ENCODE results near the gene MAP6.
"Not testable (repeated sequence)": the region's sequence is repeated elsewhere in the genome, so short reads cannot be mapped to it uniquely, and the experiment has no call there.

MAP6 gene

DNA sequence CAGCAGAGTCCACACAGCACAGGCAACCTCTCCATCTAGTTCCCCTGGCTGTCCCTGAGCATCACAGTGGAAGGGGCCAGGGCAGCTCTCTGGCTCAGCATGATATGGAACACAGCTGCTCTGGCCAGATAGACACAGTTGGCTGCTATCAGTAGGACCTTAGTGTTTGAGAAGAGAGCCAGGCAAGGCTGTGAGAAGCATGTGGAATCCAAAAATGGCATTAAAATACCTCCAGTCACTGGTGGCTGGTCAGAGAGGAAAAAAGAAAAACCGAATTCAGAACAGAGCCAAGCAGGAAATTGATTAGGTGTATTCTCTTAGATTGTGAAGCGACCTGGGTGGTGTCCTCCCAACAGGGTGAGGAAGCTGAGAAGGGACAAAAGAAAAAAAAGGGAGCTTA lies 78.9 kb downstream of the MAP6 start:
- DNase-seq: no peak

DNA sequence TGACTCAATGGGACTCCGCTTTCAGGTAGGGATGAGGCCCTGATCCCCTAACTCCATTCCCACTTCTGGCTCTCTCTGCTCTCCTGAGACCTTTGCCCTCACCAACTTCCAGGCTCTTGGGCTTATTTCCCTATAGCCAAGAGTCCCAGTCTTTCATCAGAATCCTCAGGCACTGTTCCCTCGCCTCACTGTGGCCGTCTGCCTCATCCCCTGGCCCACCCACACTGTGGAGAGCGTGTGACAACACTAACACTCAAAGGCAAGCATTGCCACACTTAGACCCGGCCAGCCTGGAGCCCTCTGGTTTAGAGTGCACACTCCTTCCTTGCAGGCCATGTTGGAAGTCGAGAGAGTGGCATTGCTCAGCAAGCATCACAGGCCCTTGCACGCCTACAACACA lies 79.8 kb downstream of the MAP6 start:
- DNase-seq: no peak

DNA sequence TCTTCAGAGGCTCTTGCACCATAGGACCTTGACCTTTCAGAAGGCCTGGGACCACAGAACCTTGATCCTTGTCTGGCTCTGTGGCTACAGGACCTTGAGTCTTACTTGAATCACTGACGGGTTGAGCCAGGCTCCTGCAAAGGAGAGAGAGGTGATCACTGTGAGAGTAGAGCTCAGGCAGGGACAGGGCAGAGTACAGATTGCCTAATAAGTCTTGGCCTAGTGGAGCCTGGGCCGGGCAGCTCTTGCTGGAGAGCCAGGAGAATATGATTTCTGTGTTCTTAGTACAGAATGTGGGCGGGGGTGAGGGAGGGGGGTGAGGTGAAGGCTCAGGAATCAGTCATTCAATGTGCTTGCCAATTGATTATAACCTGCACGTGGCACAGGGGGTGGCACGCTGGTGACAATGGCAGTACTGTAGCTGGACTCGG lies 80.8 kb downstream of the MAP6 start:
- no peak for DNase-seq

DNA sequence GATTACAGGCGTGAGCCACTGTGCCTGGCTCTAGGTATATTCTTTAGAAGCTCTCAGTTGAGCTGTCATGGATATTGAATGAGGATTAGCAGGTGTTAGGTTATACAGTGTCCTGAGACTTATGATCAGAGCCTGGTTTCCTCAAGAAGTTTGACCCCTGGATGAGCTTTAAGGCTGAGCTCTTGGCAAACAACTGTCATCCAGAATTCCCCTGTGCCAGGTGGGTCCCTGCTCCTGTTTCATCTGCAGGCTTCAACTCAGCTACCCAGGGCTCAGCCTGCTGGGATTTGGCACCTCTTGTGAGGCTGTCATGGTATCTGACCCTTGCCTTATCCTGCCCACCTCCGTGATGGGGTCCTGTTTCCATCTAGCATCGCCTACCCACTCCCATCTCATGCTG lies 82.4 kb downstream of the MAP6 start:
- no peak for DNase-seq

DNA sequence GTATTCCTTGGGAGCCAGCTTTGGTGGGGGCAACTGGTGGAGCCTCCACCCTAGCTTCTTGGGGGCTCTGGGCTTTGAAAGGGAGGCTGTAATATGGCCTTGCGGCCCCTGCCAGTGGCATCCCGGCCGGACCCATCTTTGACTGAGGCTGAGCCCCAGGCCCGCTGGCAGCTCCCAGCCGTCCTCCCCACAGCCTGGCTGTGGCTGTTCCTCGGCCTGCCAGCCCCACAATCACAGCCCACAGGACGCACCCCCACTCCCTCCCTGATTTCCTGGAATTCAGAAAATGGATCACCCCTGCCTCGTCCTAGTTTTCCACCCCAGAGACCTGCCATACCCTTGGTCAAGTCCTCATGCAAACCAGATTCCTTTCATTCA lies 83.6 kb downstream of the MAP6 start:
- no peak for DNase-seq

DNA sequence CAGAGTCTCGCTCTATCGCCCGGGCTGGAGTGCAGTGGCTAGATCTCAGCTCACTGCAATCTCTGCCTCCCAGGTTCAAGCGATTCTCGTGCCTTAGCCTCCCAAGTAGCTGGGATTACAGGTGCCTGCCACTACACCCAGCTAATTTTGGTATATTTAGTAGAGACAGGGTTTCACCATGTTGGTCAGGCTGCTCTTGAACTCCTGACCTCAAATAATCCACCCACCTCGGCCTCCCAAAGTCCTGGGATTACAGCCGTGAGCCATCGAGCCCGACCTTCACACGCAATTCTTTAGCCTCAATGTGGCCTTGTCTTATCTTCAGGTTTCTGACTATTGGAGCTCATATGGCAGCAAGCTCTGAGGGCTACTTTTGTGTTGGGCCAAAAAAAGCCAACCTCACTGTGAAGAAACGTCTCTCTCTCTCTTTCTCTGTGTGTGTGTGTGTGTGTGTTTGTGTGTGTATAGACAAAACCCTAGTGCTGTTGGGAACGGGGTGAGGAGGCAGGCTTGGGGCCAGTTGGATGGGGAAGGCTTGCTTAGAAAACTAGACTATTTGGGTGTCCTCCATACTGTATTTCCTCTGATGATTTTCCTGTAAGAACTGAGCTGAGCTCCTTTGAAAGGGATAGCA lies 84.1 kb downstream of the MAP6 start:
- DNase-seq: not testable (repeated sequence)

DNA sequence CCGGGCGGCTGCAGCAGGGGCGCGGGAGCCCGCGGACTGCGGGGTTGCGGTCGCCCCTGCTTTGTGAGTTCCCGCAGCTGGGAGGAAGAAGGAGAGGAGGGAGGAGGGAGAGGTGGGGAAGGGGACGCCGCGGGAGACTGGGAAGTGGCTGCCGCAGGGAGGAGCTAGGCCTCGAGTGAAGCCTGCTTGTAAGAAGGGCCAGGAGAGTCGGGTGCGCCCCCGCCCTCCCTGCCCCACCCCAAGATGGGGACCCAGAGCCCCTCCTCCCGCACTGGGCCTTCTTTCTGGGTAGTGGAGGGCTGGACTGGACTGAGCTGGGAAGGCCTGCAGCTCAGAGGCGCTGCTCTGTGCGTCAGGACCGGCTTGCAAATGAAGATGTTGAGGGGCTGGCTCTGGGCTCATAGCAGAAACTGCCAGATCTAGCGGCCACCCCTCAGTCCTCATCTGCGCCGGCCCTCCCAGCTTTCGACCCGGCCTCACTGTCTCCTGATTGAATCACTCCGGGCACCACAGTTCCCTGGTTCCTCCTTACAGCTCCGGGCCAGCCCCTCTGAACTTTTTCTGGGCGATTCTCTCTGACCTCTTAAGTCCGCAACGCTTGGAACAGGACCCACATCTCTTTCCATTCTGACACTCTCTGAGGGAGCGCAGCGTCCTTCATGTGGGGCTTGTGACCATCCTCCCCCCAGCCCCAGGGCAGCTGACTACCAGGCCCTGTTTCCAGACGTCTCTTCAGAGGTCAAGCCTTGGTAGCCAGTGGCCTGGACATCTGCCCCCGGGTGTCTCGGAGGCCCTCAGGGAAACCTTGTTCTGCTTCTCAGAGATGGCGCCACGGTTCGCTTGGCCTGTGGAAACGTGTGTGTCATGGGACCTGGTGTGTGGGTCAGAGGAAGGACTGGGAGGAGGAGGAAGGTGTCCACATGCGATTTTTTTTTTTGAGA lies 84.8 kb downstream of the MAP6 start:
- no peak for DNase-seq

DNA sequence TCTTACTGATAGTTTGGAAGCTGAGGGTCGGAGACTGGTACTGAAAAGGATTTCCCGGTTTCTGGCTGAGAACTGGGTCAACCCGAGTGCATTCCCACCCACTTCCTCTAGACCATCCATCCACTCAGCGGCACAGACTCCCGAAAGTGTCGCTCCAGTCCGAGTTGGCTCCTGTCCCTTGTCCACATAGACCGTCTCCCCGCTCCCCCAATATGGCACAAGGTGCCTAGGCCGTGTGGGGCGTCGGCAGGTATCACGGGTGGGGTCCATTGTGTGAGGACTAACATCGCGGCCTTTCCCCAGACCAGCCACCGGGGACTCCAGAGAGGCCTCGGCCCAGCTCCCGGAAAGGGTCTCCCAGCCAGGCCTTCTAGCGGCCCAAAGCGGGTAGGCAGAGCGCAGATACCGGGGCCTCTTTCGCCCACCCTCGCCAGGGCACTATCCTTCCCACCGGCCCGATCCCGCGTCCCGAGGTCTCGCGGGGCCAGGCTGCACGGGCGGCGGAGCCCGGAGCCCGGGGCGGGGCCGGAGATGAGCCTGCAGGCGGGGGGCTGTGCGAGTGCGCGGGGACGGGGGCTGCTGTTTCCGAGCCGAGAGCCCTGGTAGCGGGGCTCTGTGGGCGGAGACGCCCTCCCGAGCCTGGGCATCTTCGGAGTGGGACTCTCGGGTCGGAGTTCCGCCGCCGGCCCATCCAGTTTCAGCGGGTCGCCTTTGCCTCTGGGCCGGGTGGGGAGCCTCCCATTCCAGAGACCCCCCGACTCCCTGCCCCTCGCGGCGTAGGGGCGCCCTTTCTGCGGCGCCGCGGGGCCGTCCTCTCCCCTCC lies 85.7 kb downstream of the MAP6 start:
- peak; percentile 42 for DNase-seq

DNA sequence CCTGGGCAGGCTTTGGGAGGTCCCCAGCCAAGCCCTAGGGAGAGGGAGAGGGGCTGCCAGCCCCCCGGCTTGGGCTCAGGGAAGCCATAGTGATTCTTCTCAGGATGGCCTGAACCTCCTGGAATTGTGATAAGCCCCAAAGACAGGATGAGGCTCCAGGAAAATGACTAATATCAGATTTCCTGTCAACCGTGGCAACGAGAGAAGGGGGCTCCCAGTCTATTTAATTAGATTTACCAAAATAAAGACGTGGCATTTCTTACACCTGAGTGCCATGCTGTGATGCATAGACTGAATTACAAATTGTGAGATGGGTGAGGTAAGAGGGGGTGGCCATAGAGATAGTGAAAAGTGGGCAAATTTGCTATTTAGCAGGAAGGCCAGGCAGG lies 86.3 kb downstream of the MAP6 start:
- DNase-seq: no peak

DNA sequence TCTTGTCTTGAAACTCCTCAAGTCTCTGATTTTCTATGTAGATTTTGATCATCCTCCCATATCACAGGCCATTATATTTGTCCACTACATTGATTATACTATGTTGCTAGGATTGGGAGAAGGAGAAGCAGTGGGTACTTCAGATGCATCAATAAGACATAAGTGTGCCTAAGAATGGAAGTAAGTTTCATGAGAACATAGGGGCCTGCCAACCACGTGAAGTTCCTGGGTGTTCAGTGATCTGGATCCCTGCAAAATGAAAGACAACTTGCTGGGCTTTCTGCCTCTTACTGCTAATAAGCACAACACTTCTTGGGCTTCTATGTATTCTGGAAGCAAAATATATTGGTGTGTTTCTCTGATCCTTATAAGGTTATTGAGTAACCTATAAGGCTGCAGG lies 89.0 kb downstream of the MAP6 start:
- DNase-seq: no peak

DNA sequence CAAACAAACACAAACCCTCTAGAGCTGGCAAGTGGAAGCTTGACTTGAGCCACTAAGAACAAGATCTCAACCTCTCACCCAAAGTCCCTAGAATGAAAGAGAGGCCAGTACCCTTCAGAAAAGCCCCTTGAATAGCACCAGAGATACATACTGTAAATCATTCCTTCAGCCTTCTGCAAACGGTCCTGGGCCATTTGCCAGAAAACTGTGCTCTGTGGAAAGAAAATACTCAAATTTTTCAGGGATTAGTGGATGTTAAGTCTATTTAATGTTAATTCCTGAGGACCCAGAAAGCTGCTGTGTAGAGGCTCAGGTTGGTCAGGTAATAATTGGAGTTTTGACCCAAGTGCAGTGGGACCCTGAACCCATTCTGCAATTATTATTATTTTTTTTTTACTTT lies 89.9 kb downstream of the MAP6 start:
- DNase-seq: no peak

DNA sequence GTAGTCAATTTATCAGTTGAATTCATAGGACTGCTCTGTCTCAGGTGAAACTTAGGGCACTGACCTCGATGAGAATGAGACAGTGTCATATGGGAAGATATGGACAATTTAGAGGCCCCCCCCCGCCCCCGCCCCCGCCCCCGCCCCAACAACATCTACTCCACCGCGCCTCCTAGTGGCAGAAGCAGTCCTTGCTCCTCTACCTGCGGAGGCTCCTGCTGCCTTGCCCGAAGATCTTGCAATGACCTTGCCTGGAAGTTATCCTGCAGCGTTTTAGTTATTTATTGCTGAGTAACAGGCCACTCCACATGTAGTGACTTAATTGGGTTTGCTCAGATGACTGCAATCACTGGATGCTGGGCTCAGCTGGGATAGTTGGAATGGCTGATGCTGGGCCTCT lies 91.6 kb downstream of the MAP6 start:
- DNase-seq: no peak

DNA sequence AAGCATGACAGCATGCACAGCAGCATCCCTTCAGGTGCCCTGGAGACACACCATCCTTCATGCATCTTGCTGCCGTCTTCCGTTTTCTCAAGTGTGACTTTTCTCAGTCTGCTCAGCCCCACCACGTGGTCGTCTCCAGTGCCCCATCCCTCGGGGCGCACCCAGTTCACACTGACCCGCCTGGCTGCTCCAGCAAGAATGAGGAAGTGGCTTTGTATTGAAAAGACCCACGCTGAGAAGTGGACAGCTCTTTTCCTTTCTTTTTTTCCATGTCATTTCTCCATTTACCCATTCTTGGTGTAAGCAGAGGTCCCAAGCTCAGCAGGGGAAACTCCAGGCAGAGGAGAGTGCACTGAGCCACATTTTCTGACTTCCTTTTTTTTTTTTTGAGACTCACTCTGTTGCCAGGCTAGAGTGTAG lies 92.3 kb downstream of the MAP6 start:
- no peak for DNase-seq

DNA sequence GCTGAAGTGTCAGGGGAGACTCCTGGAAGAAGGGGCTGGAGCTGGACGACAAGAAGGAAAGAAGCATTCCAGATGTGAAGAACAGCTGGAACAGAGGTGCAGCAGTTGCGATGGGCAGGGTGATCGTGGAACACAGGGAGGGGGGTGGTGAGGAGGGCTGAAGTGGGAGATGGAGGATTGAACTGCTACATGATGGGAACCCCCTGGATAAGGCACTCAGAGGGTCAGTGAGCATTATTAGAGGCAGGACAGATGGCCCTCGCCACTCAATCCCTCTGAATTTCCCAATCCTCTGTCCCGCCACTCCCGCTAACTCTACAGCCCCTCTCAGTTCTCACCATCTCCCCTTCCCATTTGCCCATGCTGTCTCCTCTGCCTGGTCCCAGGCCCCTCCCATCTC lies 92.8 kb downstream of the MAP6 start:
- DNase-seq: no peak

DNA sequence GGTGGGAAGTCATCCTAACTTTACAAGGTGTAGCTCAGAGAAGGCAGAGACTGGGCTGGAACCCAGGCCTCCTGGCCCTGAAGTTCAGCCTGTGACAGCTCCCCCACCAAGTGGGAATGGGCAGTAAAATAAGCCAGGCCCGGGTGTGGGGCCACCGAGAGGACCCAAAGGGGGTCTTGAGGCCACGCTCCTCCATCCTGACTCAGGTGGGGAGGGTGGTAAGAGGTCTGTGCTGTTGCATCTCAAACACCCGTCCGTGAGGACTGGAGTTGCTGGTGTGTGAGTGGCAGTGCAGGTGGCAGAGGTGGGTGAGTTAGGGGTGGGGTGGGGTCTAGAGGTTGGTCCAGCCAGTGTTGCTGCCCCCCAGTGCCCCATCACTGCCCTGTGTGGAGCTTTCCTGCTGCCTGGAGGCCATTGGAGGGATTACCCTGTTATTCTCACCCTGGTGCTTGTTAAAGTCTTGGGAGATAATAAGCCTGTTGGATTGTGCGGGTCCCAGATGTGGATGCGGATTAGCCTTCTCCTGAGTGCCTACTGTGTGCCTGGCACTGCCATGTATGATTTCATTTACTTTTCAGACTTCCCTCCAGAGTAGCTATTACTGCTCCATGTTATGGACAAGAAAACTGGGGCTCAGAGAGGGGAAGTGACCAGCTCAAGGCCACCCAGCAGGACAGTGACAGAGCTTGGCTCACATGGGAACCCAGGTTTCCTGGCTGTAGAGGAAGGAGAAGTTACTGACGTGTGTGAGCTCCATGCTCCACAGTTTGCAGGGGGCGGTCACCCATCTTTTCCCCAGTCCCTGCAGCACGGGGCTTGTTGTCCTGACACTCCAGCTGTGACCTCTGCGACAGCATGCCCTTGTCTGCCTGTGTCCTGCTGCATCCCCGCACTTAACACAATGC lies 93.9 kb downstream of the MAP6 start:
- DNase-seq: no peak

DNA sequence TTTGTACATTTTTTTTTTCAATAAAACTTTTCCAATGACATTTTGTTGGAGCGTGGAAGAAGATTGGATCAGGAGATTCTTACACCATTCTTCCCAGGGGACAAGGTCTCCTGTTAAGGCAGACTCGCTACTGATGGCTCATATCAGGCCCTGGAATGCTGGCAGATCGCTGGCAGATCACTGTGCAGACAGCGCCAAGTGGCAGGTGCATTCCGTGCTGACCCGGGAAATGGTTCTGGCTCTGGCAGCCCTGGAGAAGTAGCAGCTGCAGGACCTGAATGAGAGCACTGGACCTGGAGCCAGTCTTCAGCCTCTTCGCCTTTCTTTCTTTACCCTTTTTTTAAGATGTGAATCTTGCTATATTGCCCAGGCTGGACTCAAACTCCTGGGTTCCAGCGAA lies 96.1 kb downstream of the MAP6 start:
- DNase-seq: no peak

DNA sequence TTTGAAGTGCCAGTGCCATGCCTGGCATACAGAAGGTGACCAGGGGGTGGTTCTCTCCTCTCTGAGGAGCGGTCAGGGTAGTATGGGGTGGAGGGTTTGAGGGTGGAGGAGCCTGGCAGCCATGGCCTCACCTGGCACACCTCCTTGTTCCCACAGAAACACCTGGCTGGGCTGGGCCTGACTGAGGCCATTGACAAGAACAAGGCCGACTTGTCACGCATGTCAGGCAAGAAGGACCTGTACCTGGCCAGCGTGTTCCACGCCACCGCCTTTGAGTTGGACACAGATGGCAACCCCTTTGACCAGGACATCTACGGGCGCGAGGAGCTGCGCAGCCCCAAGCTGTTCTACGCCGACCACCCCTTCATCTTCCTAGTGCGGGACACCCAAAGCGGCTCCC lies 97.2 kb downstream of the MAP6 start:
- DNase-seq: no peak

DNA sequence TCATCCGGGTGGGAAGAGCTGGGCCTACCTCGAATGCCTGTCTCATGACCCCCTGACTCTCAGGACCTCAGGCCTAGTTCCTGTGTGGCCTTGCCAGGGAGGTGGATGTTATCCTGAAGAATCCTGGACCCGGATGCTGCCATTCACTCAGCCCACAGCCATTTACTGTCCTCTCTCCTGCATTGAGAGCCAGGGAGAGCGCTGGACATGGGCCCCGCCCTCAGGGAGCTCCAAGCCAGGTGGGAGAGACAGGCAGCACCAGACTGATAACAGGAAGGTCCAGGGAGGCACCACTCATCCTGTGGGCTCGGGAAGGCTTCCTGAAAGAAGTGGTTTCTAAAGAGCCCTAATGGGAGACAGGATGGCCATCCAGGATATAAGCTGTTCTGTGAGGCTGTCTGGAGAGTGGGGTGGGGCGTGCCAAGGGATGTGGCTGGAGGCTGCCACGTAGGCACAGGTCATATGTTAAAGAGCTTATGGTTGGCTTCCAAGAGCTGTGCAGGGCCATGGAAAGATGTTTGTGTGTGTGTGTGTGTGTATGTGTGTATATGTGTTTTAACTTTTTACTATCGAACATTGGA lies 98.2 kb downstream of the MAP6 start:
- no peak for DNase-seq

DNA sequence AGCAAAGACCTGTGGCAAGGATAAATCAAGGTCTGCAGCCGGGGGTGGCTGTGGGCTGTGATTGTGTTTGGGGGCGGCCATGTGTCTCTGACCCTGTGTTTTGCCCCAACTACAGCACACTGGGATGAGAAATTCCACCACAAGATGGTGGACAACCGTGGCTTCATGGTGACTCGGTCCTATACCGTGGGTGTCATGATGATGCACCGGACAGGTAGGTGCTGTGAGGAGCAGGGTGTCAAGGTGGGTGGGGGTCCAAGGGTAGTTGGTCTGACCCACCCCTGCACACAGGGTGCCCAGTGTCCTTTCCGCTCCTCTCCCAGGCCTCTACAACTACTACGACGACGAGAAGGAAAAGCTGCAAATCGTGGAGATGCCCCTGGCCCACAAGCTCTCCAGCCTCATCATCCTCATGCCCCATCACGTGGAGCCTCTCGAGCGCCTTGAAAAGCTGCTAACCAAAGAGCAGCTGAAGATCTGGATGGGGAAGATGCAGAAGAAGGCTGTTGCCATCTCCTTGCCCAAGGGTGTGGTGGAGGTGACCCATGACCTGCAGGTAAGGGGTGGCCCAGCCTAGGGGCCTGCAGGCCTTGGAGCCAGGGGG lies 100.1 kb downstream of the MAP6 start:
- no peak for DNase-seq

DNA sequence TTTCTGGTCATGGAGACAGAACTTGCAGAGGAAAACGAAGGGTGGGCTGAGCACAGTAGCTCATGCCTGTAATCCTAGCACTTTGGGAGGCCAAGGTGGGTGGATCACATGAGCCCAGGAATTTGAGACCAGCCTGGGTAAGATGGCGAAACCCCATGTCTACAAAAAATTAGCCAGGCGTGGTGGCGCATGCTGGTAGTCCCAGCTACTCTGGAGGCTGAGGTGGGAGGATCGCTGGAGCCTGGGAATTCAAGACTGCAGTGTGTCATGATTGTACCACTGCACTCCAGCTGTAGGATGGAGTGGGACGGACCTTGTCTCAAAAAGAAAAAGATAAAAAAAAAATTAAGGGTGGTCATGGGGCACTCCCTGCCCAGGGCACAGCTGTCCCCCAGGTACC lies 100.9 kb downstream of the MAP6 start:
- DNase-seq: no peak

DNA sequence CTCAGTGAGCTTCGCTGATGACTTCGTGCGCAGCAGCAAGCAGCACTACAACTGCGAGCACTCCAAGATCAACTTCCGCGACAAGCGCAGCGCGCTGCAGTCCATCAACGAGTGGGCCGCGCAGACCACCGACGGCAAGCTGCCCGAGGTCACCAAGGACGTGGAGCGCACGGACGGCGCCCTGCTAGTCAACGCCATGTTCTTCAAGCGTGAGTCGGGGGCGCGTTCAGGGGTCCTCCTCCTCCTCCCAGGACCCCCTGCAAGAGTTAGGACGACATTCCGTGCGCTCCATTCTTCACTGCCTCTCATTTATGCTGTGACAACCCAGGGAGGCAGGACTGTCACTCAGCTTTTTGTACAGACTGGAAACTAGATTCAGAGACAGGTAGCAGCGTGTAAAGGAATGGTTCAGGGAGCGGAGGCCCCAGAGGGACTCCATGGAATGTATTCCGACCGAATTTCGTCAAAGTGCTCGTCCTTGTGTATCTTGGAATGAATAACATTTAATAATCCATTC lies 102.0 kb downstream of the MAP6 start:
- no peak for DNase-seq
